B cell (primary cell): Measurements from ENCODE around the gene XPNPEP3. TPM values are rescaled to one million over a fixed set of nuclear protein-coding genes. Genes with fewer than 3 reads are reported as not detected.

ENCODE experiments used
- ATAC-seq: fragments of 200-7000 bp; cut with Tn5 transposase; one replicate; pipeline ENCODE4 v1.10.0; 2021; ENCODE audit warnings: low read depth, mild to moderate bottlenecking, moderate number of reproducible peaks, moderate library complexity
- CTCF ChIA-PET: fragments of 350-600 bp; sonication (Branson Sonifier 250); formaldehyde crosslinking; loops from one replicate; lab custom pipeline; 2021; ENCODE audit warnings: antibody characterized with exemption, inconsistent platforms; lab: Charles Lee
- POLR2A ChIA-PET: fragments of 350-600 bp; sonication (Branson Sonifier 250); formaldehyde crosslinking; loops from one replicate; lab custom pipeline; 2021; ENCODE audit warnings: antibody characterized with exemption; lab: Charles Lee
- DNase-seq: peaks from one replicate; pipeline ENCODE4 v3.0.0; 2013
- H2AFZ ChIP-seq: 2 replicates; pipeline ENCODE4 v1.6.1; 2012; ENCODE audit warnings: mild to moderate bottlenecking, low read depth, low read length; ENCODE audit not compliant: insufficient read depth, poor library complexity, severe bottlenecking
- H3K27ac ChIP-seq, 2 donors: 1 replicate in 1 of 2; 2 replicates in 1 of 2; pipeline ENCODE4 v1.5.1; 2012 to 2013; ENCODE audit warnings: low read length in 2 of 2, mild to moderate bottlenecking in 2 of 2, moderate library complexity in 1 of 2
- H3K27me3 ChIP-seq, 4 experiments: fragments of 200-600 bp in 1 of 4; sonication (generic) in 1 of 4; replicated peaks in 1 of 4; 1 replicate in 2 of 4; 2 replicates in 2 of 4; pipeline versions ENCODE4 v1.6.1 to v1.7.0; 2013 to 2016; ENCODE audit warnings: low read length in 3 of 4, mild to moderate bottlenecking in 2 of 4, mixed read lengths in 1 of 4, moderate library complexity in 1 of 4; ENCODE audit not compliant: insufficient read depth in 4 of 4, control insufficient read depth in 3 of 4; ENCODE audit errors: control extremely low read depth in 1 of 4
- H3K36me3 ChIP-seq, 2 experiments: replicated peaks in 1 of 2; 1 replicate in 1 of 2; 2 replicates in 1 of 2; pipeline versions ENCODE4 v1.6.1 to v1.7.1; 2013; ENCODE audit warnings: low read length in 1 of 2; ENCODE audit not compliant: insufficient read depth in 2 of 2, control insufficient read depth in 1 of 2; ENCODE audit errors: control extremely low read depth in 1 of 2, extremely low read depth in 1 of 2
- H3K4me1 ChIP-seq, 2 donors: fragments of 200-600 bp in 1 of 2; sonication (generic) in 1 of 2; 1 replicate in 1 of 2; 2 replicates in 1 of 2; pipeline versions ENCODE4 v1.5.1 to v1.6.1; 2013 to 2017; ENCODE audit warnings: low read length in 2 of 2; ENCODE audit not compliant: control insufficient read depth in 2 of 2, insufficient read depth in 2 of 2
- H3K4me2 ChIP-seq: replicated peaks from 2 replicates; pipeline ENCODE3; 2012; ENCODE audit warnings: mild to moderate bottlenecking, low read depth, low read length; ENCODE audit not compliant: poor library complexity, severe bottlenecking
- H3K4me3 ChIP-seq, 5 experiments: fragments of 200-600 bp in 1 of 5; sonication (generic) in 1 of 5; 1 replicate in 3 of 5; 2 replicates in 2 of 5; pipeline versions ENCODE4 v1.5.1 to v1.7.0; 2011 to 2016; ENCODE audit warnings: low read length in 4 of 5, mild to moderate bottlenecking in 4 of 5, low read depth in 2 of 5, control low read depth in 1 of 5, moderate library complexity in 1 of 5; ENCODE audit not compliant: insufficient read depth in 1 of 5; ENCODE audit errors: control extremely low read depth in 1 of 5, extremely low read depth in 1 of 5
- H3K79me2 ChIP-seq: fragments of 200-600 bp; sonication (generic); one replicate; pipeline ENCODE4 v1.6.0; 2016; ENCODE audit warnings: low read length; ENCODE audit not compliant: control insufficient read depth, insufficient read depth
- H3K9ac ChIP-seq: fragments of 200-600 bp; sonication (generic); 2 replicates; pipeline ENCODE4 v1.6.1; 2017; ENCODE audit warnings: mild to moderate bottlenecking, low read length, moderate library complexity
- H3K9me3 ChIP-seq, 3 donors: one replicate each; pipeline versions ENCODE4 v1.6.1 to v1.7.1; 2013; ENCODE audit warnings: low read length in 2 of 3; ENCODE audit not compliant: control insufficient read depth in 2 of 3, insufficient read depth in 1 of 3; ENCODE audit errors: control extremely low read depth in 1 of 3
- H4K20me1 ChIP-seq: 2 replicates; pipeline ENCODE4 v1.6.0; 2012; ENCODE audit warnings: mild to moderate bottlenecking, low read length; ENCODE audit not compliant: insufficient read depth, control insufficient read depth, poor library complexity, severe bottlenecking
- H3K27ac Mint-ChIP-seq: one replicate; pipeline ENCODE4 v1.8.0; 2021; ENCODE audit warnings: mixed read lengths
- H3K27me3 Mint-ChIP-seq: one replicate; pipeline ENCODE4 v1.8.0; 2021; ENCODE audit warnings: mixed read lengths
- H3K4me1 Mint-ChIP-seq: one replicate; pipeline ENCODE4 v1.8.0; 2021; ENCODE audit warnings: mixed read lengths
- H3K4me3 Mint-ChIP-seq: one replicate; pipeline ENCODE4 v1.8.0; 2021; ENCODE audit warnings: mixed read lengths
- H3K9me3 Mint-ChIP-seq: one replicate; pipeline ENCODE4 v1.8.0; 2022; ENCODE audit warnings: mixed read lengths; ENCODE audit not compliant: insufficient read depth
- CTCF ChIP-seq: fragments of 200-600 bp; IDR thresholded peaks from one replicate; pipeline ENCODE4 v1.8.0; 2022; ENCODE audit warnings: antibody characterized with exemption, mild to moderate bottlenecking
- EZH2 ChIP-seq: IDR thresholded peaks from 2 replicates; pipeline ENCODE4 v1.6.1; 2012; ENCODE audit warnings: borderline replicate concordance, low read depth, mild to moderate bottlenecking, moderate library complexity, low read length; ENCODE audit not compliant: insufficient read depth, poor library complexity, severe bottlenecking
- WGBS: methylation state at CpG from one replicate; pipeline ENCODE4 v1.1.5; 2013; ENCODE audit warnings: missing lambda C conversion rate; ENCODE audit not compliant: insufficient coverage; 5-methylcytosine and 5-hydroxymethylcytosine counted together
- intact Hi-C: fragments of 100-400 bp; cut with micrococcal nuclease; formaldehyde crosslinking; loops from one replicate; pipeline ENCODE4 v1.10.0; 2022
- polyA plus RNA-seq: library from polyadenylated mRNA; depleted of rRNA; stranded (reverse); fragments of >200 nt; gene quantifications from 2 replicates; pipeline ENCODE4 v1.2.3, GENCODE V29; 2012
- total RNA-seq, 2 donors: library from RNA; stranded (reverse); fragments of 120-200 nt in 1 of 2; gene quantifications; 1 replicate in 1 of 2; 2 replicates in 1 of 2; pipeline versions ENCODE4 v1.2.3 to v1.2.4, GENCODE V29; 2013 to 2022

Gene XPNPEP3
- total and polyA plus RNA-seq, 2 donors (not counting 1 experiment from before 2014, with no cell fraction given) = 7.9 to 18.9 TPM

DNA sequence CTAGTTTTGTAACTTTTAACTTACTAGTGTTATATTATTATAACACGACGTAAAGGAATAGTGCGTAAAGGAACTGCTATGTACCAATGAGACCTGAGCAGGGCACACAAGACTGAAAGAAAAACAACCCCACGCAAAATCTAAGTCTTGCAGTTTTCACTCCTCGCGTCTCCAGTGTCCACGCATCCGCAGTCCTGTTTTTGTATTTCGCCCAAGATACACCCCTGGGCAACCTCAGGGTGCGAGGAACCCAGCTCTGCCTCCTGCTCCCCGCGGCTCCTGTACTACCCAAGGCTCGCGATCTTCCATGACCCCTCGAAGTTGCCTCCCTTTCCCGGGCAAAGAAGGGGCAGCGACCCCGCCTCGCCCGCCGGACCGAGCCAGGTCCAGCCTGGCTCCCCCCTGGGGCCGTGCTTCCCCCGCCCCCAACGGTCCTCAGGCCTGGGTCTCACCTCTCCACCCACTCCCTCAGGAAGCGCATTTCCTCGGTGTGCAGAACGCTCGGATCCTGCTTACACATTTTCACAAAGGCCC is 902 bp upstream of the XPNPEP3 start:
- H4K20me1 ChIP-seq = peaks cover 18% of the 10 kb centered on the region
- peaks cover 88% of the 10 kb centered on the region for H3K79me2 ChIP-seq
- DNase-seq = no peak
- H3K27me3 ChIP-seq = no peaks in the 10 kb centered on the region
- Mint-ChIP-seq H3K4me3 (peak overlapping the region; percentile 97), H3K9me3 (no peaks in the 10 kb centered on the region), H3K4me1 (peaks cover 50% of the 10 kb centered on the region), H3K27me3 (no peaks in the 10 kb centered on the region), H3K27ac (peak overlapping the region; percentile 100)
- peaks cover 0 to 3% of the 10 kb centered on the region in 2 experiments for H3K36me3 ChIP-seq
- ATAC-seq = peak; percentile 21
- CTCF ChIA-PET = interaction anchor here (1.0 to 2.1 kb wide), 4 partner anchors 18 to 763 kb away, joined by 3 to 10 read pairs (median 4); no protein-coding TSS in a partner anchor
- H3K4me1 ChIP-seq = peaks cover 24 to 28% of the 10 kb centered on the region in 2 donors
- TF ChIP-seq EZH2 (no peak), CTCF (no peak)
- no peaks in the 10 kb centered on the region for H3K9me3 ChIP-seq
- WGBS = 0% methylated on average over 22 of the region's 29 CpGs
- H3K4me2 ChIP-seq = peak overlapping the region; percentile 80
- POLR2A ChIA-PET = interaction anchor here (0.6 to 1.4 kb wide), 8 partner anchors 95 to 765 kb away, joined by 3 to 7 read pairs (median 5); partner anchors contain the start of genes DESI1, EP300, RBX1 and SGSM3
- H3K4me3 ChIP-seq = peak overlapping the region; percentile 64 to 98 (median 94)
- peak overlapping the region; percentile 85 for H2AFZ ChIP-seq
- H3K27ac ChIP-seq = peak overlapping the region; percentile 91 to 94
- peak overlapping the region; percentile 96 for H3K9ac ChIP-seq
- intact Hi-C loops = loop anchor here (1.0 to 10.0 kb wide), 8 partner anchors 37 to 589 kb away; partner anchors contain the start of genes MRTFA, RANGAP1, RBX1 and SLC25A17
